HAP-1 (cell line): Measurements from ENCODE around the gene RNF220.
"Not testable (repeated sequence)": the region's sequence is repeated elsewhere in the genome, so short reads cannot be mapped to it uniquely, and the experiment has no call there.

ENCODE experiments used
- DNase-seq, 2 experiments: peaks; one replicate each; pipeline ENCODE4 v3.0.0-alpha.2; 2016 to 2020; ENCODE audit warnings: low spot score in 2 of 2
- H3K27me3 ChIP-seq: fragments of 250-450 bp; sonication (Bioruptor Pico); 2 replicates; pipeline ENCODE4 v1.5.1; 2020; ENCODE audit warnings: low read depth, mild to moderate bottlenecking, moderate library complexity
- H3K36me3 ChIP-seq: fragments of 250-450 bp; sonication (Bioruptor Pico); replicated peaks from 2 replicates; pipeline ENCODE4 v1.5.1; 2020; ENCODE audit warnings: mild to moderate bottlenecking
- H3K4me1 ChIP-seq: fragments of 250-450 bp; sonication (Bioruptor Pico); 2 replicates; pipeline ENCODE4 v1.5.1; 2020; ENCODE audit warnings: mild to moderate bottlenecking
- H3K4me3 ChIP-seq: fragments of 250-450 bp; sonication (Bioruptor Pico); 2 replicates; pipeline ENCODE4 v1.5.1; 2020; ENCODE audit warnings: mild to moderate bottlenecking, moderate library complexity
- H3K9me3 ChIP-seq: fragments of 250-450 bp; sonication (Bioruptor Pico); 2 replicates; pipeline ENCODE4 v1.5.1; 2020; ENCODE audit warnings: mild to moderate bottlenecking, moderate library complexity
- in situ Hi-C: fragments of 300-500 bp; cut with MboI; formaldehyde crosslinking; loops from 3 replicates; pipeline ENCODE4 v1.14.3; 2020; ENCODE audit warnings: low sequenced_read_pairs, inconsistent platforms, mixed read lengths

Gene RNF220

DNA sequence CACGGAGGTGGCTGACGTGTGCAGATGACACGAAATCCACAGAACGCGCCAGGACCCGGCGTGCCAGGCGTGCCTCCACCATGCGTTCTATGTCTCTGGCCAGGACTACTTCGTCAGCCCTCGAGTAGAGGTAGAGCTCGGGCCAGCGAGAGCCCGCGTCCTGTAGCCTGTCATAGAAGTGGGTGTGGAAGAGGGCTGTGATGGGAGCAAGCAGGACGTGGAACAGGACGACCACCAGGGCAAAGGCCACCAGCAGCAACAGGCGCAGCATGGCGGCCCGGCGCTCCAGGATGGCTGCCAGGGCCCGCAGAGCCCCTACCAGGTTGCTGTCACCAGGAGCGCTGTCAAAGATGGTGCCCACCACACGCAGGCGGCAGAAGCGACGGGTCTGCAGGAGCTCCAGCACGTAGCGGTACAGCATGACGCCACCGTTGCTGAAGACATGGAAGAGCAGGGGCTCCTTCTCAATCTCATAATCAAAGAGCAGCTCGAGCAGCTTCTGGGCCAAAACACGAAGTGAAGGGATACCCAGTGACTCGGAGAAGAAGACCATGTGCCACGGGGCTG is 249.6 kb downstream of the RNF220 start:
- in situ Hi-C loops = loop anchor here (10.0 kb wide), 1 partner anchor 440 kb away; the partner anchor contains the start of gene DMAP1
- Histone ChIP-seq H3K9me3 (no peaks in the 10 kb centered on the region), H3K4me1 (no peaks in the 10 kb centered on the region), H3K27me3 (no peaks in the 10 kb centered on the region), H3K36me3 (peaks cover 15% of the 10 kb centered on the region), H3K4me3 (no peak overlapping the region)
- DNase-seq = no peak

DNA sequence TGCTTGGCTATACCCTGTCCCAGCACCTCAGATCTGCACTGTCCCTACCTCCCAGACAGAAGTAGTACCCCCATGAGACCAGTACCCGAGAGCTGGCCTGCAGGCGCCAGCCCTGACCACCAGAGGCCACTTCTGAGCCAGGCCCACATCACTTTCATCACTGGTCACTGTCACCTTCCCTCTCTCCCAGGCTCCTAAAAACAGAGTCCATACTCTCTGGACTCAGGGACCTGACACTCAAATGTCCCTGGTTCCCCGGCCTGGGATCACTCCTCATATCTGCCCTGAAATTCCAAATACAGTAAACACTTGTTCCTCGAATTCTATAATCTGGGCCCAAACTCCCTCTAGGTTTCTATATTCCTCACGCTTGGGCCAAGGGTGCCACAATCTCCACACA is 250.6 kb downstream of the RNF220 start:
- Histone ChIP-seq H3K27me3 (no peaks in the 10 kb centered on the region), H3K4me3 (no peak overlapping the region), H3K36me3 (peaks cover 6% of the 10 kb centered on the region), H3K4me1 (no peaks in the 10 kb centered on the region), H3K9me3 (no peaks in the 10 kb centered on the region)
- peak in 1 of 2 experiments; percentile 65 for DNase-seq
- in situ Hi-C loops = loop anchor here (10.0 kb wide), 1 partner anchor 441 kb away; the partner anchor contains the start of gene DMAP1

DNA sequence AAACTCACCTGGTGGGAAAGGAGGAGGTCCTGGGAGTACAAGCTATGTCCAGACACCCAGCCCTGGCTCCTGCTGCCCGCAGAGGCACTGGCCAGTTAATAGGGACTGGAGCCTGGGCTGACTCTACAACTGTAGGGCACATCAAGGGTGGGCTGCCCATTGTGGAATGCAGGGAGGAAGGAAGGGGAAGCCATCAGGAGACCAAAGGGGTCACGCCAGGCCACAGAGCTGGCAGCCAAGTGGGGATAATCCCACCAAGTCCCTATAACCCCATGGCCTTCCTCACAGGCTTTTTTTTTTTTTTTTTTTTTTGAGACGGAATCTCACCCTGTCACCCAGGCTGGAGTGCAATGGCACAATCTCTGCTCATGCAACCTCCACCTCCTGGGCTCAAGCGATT is 254.5 kb downstream of the RNF220 start:
- Histone ChIP-seq H3K4me3 (no peak overlapping the region), H3K4me1 (no peaks in the 10 kb centered on the region), H3K27me3 (no peaks in the 10 kb centered on the region), H3K36me3 (no peaks in the 10 kb centered on the region), H3K9me3 (no peaks in the 10 kb centered on the region)
- in situ Hi-C loops = loop anchor here (10.0 kb wide), 1 partner anchor 445 kb away; the partner anchor contains the start of gene DMAP1
- no peak for DNase-seq

DNA sequence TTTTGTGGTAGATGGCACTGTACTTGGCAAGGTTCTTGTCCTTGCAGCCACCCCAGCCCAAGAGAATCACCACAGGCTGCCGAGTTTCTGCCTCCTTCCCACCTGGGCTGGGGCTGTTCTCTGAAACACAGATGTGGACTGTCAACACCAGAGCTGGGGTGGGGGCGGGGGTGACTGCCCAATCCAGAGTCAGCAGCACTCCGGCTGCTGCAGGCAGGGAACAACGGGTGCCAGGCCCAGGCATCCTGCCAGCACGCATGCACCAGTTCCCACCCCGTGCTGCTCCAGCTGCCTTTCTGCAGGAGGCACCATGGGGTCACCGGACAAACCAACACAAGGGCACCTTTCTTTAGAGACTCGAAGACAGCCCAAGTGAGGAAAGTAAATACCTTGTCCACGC is 255.1 kb downstream of the RNF220 start:
- H3K36me3 ChIP-seq = no peaks in the 10 kb centered on the region
- no peaks in the 10 kb centered on the region for H3K4me1 ChIP-seq
- in situ Hi-C loops = no loop called here
- H3K9me3 ChIP-seq = no peaks in the 10 kb centered on the region
- no peak for DNase-seq
- H3K27me3 ChIP-seq = no peaks in the 10 kb centered on the region
- no peak overlapping the region for H3K4me3 ChIP-seq

DNA sequence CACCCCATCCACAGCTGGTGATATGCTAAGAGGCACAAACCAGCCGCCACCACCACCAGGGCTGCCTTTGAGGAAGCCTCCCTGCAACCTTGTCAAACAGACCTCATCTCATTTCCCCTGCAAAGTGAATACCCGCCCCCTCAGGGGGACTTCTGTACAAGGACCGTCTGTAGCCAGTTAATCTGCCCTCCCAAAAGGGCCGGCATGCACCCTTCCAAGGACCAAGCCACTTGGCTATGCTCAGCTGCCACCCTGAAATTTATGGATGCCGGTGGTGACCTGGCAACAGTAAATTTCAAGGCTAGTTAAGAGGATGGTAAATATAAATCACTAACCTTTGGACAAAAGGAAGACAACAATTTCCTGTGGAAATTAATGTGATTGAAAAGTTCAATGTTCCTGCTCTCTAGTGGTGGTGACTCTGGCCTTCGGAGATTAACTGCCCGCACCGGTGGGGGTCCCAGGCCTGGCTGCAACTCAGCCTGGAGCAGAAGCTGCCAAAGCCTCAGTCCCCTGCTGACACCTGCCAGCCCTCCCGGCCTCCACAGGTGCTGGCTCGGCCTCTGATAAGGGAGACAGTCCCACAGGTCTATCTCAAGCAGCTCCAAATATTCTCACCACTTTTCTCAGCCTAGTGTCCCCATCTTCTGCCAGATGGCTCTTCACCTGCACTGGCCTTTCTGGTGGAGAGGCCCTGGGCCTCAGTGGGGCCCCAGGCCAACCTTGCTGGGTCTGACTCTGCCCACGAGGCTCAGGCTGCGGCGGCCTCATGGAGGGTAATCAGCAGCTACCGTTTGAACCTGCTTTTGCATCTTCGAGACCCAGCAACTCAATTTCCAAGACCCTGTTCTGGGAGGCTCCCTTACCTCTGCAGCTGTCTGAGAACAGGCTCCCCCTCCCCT is 257.0 kb downstream of the RNF220 start:
- no peaks in the 10 kb centered on the region for H3K27me3 ChIP-seq
- no peaks in the 10 kb centered on the region for H3K4me1 ChIP-seq
- no peak overlapping the region for H3K4me3 ChIP-seq
- H3K9me3 ChIP-seq = no peaks in the 10 kb centered on the region
- DNase-seq = no peak
- in situ Hi-C loops = no loop called here
- no peaks in the 10 kb centered on the region for H3K36me3 ChIP-seq

DNA sequence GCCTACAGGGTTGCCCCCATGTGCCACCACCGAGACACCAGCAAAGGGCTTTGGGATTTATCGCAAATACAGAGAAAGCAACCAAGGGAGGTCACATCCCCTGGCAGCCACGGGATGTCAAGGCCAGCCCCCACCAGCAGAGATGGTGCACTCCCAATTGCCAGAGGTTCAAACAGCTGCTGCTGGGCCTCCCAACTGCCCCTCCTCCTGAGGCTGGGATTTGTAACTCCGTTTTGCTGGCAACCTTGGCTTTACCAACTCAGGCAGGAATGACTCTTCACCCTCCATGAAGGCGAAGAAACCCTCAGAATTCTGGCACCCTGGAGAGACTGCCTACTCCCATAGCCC is 257.6 kb downstream of the RNF220 start:
- H3K27me3 ChIP-seq = no peaks in the 10 kb centered on the region
- no peaks in the 10 kb centered on the region for H3K4me1 ChIP-seq
- no peaks in the 10 kb centered on the region for H3K9me3 ChIP-seq
- in situ Hi-C loops = no loop called here
- no peak for DNase-seq
- H3K36me3 ChIP-seq = no peaks in the 10 kb centered on the region
- H3K4me3 ChIP-seq = no peak overlapping the region

DNA sequence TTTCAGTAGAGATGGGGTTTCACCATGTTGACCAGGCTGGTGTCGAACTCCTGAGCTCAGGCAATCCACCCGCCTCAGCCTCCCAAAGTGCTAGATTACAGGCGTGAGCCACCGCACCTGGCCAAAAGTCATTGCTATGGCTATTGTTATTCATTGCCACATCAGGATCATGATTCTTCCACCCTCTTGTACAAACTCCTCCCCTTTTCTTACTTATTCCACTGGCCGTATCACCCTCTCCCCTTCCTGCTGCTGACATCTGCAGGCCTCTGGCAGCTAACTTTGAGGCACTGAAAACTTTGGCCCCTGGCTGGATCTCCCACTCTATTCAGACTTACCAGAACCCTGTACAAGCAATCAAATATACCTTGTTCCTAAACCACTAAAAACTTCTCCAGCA is 258.4 kb downstream of the RNF220 start:
- no peaks in the 10 kb centered on the region for H3K4me1 ChIP-seq
- no peaks in the 10 kb centered on the region for H3K36me3 ChIP-seq
- in situ Hi-C loops = no loop called here
- DNase-seq = no peak
- no peaks in the 10 kb centered on the region for H3K27me3 ChIP-seq
- H3K4me3 ChIP-seq = no peak overlapping the region
- H3K9me3 ChIP-seq = no peaks in the 10 kb centered on the region

DNA sequence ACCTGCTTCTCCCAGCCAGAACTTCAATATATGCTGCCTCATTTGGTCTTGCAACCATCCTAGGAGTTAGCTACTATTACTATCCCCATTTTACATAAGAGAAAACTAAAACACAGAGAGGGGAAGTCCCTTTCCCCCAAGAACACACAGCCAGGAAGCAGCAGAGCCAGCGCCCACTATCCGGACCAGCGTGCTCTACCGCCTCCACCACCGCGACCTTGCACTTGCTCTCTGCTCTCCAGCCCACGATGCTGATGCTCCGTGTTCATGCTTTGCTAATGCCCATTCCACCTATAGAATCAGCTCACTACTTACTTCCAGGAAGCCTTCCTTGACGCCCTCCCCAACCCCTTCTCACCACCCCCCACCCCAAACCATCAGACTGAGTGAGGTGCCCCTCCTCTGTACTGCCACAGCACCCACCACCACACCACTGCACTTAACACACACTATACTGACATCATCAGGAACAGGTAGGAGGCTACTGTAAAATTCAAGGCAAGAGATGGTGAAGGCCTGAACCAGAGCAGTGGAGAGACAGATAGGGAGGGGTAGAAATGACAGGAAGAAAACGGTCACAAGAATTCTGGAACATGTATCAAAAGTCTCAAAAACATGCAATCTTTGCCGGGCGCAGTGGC is 259.8 kb downstream of the RNF220 start:
- H3K27me3 ChIP-seq = no peaks in the 10 kb centered on the region
- no peaks in the 10 kb centered on the region for H3K36me3 ChIP-seq
- in situ Hi-C loops = no loop called here
- no peaks in the 10 kb centered on the region for H3K9me3 ChIP-seq
- no peak overlapping the region for H3K4me3 ChIP-seq
- no peak for DNase-seq
- H3K4me1 ChIP-seq = no peaks in the 10 kb centered on the region

DNA sequence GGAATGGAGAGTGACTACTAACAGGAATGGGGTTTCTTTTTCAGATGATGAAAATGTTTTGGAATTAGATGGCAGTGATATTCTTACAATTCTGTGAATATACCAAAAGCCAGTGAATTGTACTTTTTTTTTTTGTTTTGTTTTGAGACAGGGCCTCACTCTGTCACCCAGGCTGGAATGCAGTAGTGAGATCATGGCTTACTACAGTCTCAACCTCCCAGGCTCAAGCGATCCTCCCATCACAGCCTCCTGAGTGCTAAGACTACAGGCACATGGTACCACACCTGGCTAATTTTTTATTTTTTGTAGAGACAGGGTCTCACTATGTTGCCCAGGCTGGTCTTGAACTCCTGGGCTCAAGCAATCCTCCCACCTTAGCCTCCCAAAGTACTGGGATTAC is 261.7 kb downstream of the RNF220 start:
- H3K27me3 ChIP-seq, H3K4me1 ChIP-seq, H3K36me3 ChIP-seq, DNase-seq, H3K4me3 ChIP-seq, H3K9me3 ChIP-seq, in situ Hi-C loops: not testable (repeated sequence)

DNA sequence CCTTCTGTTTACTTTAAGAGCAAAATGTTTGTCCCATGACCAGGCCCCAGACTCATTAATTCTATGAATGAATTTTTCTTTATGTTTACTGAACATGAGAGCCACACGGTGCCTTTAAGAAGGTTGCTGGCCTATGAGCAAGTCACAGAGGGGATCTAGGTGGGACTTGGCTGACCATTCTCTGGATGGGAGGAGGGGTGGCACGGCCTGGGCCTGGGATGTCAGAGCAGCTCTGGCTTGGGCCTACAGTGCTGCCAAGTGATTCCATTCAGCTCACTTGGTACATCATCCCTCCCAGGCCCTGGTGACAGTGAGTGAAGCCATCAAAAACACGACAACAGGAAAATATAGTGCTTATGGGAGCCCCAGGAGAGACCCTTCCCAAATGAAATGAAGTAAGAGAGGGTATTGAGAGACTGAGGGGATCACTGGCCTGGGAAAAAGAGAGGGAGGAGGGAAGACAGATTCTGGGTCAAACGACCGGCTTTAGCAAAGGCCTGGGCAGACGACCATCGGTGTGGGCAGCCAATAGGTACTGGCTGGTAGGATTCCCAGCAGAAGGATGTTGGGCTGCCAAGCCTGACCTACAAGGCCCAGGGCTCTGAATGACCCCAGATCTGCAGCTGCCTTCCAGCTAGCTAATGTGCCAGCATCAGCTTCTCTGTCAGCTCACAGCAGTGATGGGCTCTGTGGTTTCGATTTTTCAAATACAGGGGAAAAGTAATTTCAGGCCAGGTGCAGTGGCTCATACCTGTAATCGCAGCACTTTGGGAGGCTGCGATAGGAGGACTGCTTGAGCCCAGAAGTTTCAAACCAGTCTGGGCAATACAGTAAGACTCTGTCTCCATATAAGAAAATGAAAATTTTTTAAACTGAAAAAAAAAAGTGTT is 265.9 kb downstream of the RNF220 start:
- Histone ChIP-seq H3K36me3 (no peaks in the 10 kb centered on the region), H3K4me3 (no peak overlapping the region), H3K9me3 (no peaks in the 10 kb centered on the region), H3K27me3 (no peaks in the 10 kb centered on the region), H3K4me1 (peaks cover 17% of the 10 kb centered on the region)
- no peak for DNase-seq
- in situ Hi-C loops = no loop called here

DNA sequence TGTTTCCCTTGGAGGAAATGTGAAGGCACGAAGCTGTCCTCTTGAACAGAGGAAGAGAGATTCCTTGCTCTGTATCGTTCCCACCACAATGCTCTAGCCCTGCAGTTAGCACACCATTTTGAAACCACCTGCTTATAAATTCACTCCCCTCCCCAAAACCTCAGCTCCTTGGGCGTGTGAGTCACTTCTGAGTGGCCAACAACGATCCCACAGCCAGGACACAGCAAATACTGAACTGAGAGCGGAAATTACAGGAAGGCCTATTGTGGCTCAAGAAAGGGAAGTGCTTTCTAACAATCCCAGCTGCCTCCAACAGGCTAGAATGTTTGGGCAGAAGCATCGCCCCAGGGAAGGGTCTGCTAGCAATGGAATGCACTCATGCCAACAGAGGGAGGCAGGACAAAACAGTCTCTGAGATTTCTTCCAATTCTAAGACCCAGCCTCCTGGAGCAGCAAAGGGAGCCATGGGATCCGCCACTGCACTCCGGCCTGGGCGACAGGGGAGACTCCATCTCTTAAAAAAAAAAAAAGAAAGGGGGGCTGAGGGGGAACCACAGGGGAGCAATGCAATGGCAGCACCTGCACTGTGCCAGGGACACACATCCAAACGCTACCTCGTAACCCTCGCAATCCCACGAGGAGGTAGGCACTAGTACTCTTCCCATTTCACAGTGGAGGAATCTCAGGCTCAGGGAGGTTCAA is 267.4 kb downstream of the RNF220 start:
- Histone ChIP-seq H3K4me3 (no peak overlapping the region), H3K27me3 (no peaks in the 10 kb centered on the region), H3K4me1 (peaks cover 21% of the 10 kb centered on the region), H3K36me3 (no peaks in the 10 kb centered on the region), H3K9me3 (no peaks in the 10 kb centered on the region)
- in situ Hi-C loops = no loop called here
- DNase-seq = peak; percentile 52 to 74

DNA sequence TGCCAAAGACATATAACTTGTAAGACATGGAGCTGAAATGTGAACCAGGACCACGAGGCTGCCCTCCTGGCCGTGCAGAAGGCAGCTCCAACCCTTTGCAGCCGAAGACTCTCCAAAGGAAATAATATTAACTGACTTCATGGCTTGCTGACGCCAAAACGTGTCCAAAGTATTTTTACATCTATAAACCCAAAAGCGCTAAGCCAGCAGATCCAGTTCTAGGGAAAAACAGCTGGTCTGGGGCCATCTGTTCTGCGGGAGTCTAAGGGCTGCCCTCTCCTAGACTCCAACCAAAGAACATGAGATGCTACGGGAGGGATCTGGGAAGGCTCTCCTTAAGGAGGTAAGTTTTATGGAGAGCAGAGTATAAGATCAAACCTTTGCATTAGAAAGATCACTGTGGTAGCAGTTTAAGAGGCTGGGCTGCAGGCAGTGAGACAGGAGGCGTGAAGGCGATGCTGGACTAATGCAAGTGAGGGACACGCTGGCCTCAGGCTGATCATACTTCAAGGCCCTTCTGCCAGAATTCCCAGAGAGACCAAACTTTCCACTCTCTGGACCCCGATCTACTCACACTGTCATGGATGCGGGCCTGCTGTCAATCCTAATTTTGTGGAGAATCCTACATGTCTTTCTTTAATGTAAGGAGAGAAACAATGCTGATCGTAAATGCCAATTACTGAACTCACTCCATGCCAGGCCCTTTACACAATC is 268.1 kb downstream of the RNF220 start:
- no peaks in the 10 kb centered on the region for H3K9me3 ChIP-seq
- no peaks in the 10 kb centered on the region for H3K36me3 ChIP-seq
- peak overlapping the region; percentile 56 for H3K4me3 ChIP-seq
- in situ Hi-C loops = no loop called here
- no peak for DNase-seq
- peaks cover 21% of the 10 kb centered on the region for H3K4me1 ChIP-seq
- no peaks in the 10 kb centered on the region for H3K27me3 ChIP-seq
